DND-41 (cell line): ENCODE data around the gene CDH23.

Experiments used
- ATAC-seq: fragments of 200-7000 bp; cut with Tn5 transposase; 3 replicates; pipeline ENCODE4 v1.9.1; 2021; ENCODE audit warnings: low read depth; ENCODE audit not compliant: insufficient read depth
- DNase-seq: peaks from one replicate; pipeline ENCODE4 v3.0.0-alpha.2; 2020
- H2AFZ ChIP-seq: 2 replicates; pipeline ENCODE4 v1.6.0; 2012; ENCODE audit warnings: low read depth, low read length
- H3K27ac ChIP-seq: 2 replicates; pipeline ENCODE4 v1.5.1; 2012; ENCODE audit warnings: low read length, inconsistent platforms
- H3K27me3 ChIP-seq: fragments of 200-600 bp; sonication (generic); 2 replicates; pipeline ENCODE4 v1.6.0; 2012; ENCODE audit warnings: low read length, mild to moderate bottlenecking, inconsistent platforms; ENCODE audit not compliant: insufficient read depth, poor library complexity
- H3K36me3 ChIP-seq: 2 replicates; pipeline ENCODE4 v1.5.1; 2012; ENCODE audit warnings: low read length, inconsistent platforms; ENCODE audit not compliant: insufficient read depth
- H3K4me1 ChIP-seq: 2 replicates; pipeline ENCODE4 v1.5.1; 2012; ENCODE audit warnings: mild to moderate bottlenecking, low read length; ENCODE audit not compliant: insufficient read depth
- H3K4me2 ChIP-seq: 2 replicates; pipeline ENCODE4 v1.6.0; 2012; ENCODE audit warnings: mild to moderate bottlenecking, moderate library complexity, low read length, inconsistent platforms; ENCODE audit not compliant: insufficient read depth
- H3K4me3 ChIP-seq, 2 experiments: fragments of 200-600 bp in 1 of 2; shearing (Covaris generic) in 1 of 2; 2 replicates each; pipeline ENCODE4 v1.5.1; 2012 to 2016; ENCODE audit warnings: inconsistent platforms in 2 of 2, low read length in 2 of 2, mild to moderate bottlenecking in 2 of 2, low read depth in 1 of 2, moderate library complexity in 1 of 2
- H3K79me2 ChIP-seq: 2 replicates; pipeline ENCODE4 v1.6.0; 2012; ENCODE audit warnings: low read length, inconsistent platforms; ENCODE audit not compliant: insufficient read depth
- H3K9ac ChIP-seq: 2 replicates; pipeline ENCODE4 v1.6.0; 2012; ENCODE audit warnings: low read depth, mild to moderate bottlenecking, inconsistent platforms, low read length, moderate library complexity
- H3K9me3 ChIP-seq: 2 replicates; pipeline ENCODE4 v1.5.1; 2012; ENCODE audit warnings: low read length, moderate library complexity, mild to moderate bottlenecking, inconsistent platforms; ENCODE audit not compliant: insufficient read depth, severe bottlenecking
- H4K20me1 ChIP-seq: 2 replicates; pipeline ENCODE4 v1.6.0; 2012; ENCODE audit warnings: low read length; ENCODE audit not compliant: insufficient read depth
- EZH2 ChIP-seq: IDR thresholded peaks from 3 replicates; pipeline ENCODE4 v1.6.1; 2012; ENCODE audit warnings: borderline replicate concordance, low read depth, mild to moderate bottlenecking, moderate library complexity, low read length, inconsistent platforms; ENCODE audit not compliant: severe bottlenecking
- TF ChIP-seq, protein P1 (sequence below): IDR thresholded peaks from 2 replicates; pipeline ENCODE4 v1.5.1; 2012; ENCODE audit warnings: borderline replicate concordance, low read length, moderate library complexity, mild to moderate bottlenecking; ENCODE audit not compliant: poor library complexity, severe bottlenecking; ENCODE audit errors: extremely low read depth

The CDH23 gene

DNA sequence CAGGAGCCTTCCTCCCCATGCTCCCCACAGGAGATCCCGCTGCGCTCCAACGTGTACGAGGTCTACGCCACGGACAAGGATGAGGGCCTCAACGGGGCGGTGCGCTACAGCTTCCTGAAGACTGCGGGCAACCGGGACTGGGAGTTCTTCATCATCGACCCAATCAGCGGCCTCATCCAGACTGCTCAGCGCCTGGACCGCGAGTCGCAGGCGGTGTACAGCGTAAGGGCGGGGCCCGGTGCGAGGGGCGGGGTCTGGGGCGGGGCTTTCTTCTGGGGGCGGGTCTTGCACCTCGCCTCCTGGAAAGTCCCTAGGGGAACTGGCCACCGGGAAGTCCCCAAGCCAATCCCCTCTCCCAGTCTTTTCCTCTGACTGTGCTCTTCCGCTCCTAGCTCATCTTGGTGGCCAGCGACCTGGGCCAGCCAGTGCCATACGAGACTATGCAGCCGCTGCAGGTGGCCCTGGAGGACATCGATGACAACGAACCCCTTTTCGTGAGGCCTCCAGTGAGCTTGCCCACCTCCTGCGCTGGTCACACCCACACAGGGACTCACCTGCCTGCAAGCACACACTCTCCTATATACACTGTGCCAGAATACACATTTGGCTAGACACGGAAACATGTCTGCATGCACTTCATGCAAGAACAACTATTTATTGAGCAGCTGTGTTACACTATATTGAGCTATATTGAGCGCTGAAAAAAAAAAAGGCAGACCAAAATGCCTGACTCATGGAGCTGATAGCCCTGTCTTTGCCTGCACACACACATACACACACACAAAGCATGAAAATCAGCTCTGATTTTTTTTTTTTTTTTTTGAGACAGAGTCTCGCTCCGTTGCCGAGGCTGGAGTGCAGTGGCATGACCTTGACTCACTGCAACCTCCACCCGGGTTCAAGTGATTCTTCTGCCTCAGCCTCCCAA is 409.3 kb downstream of the CDH23 start:
- no peaks in the 10 kb centered on the region for H3K79me2 ChIP-seq
- DNase-seq, result no peak
- no peaks in the 10 kb centered on the region for H3K4me1 ChIP-seq
- H3K27me3 ChIP-seq, result no peaks in the 10 kb centered on the region
- H3K36me3 ChIP-seq, result no peaks in the 10 kb centered on the region
- H3K9me3 ChIP-seq, result no peaks in the 10 kb centered on the region
- no peak overlapping the region for H3K4me2 ChIP-seq
- no peak overlapping the region for H3K9ac ChIP-seq
- H4K20me1 ChIP-seq, result no peaks in the 10 kb centered on the region
- H3K4me3 ChIP-seq, result no peak overlapping the region
- no peak overlapping the region for H3K27ac ChIP-seq
- no peak overlapping the region for H2AFZ ChIP-seq
- TF ChIP-seq, protein P1, sequence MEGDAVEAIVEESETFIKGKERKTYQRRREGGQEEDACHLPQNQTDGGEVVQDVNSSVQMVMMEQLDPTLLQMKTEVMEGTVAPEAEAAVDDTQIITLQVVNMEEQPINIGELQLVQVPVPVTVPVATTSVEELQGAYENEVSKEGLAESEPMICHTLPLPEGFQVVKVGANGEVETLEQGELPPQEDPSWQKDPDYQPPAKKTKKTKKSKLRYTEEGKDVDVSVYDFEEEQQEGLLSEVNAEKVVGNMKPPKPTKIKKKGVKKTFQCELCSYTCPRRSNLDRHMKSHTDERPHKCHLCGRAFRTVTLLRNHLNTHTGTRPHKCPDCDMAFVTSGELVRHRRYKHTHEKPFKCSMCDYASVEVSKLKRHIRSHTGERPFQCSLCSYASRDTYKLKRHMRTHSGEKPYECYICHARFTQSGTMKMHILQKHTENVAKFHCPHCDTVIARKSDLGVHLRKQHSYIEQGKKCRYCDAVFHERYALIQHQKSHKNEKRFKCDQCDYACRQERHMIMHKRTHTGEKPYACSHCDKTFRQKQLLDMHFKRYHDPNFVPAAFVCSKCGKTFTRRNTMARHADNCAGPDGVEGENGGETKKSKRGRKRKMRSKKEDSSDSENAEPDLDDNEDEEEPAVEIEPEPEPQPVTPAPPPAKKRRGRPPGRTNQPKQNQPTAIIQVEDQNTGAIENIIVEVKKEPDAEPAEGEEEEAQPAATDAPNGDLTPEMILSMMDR, result no peak
- no peak for TF ChIP-seq EZH2
- no peak for ATAC-seq

DNA sequence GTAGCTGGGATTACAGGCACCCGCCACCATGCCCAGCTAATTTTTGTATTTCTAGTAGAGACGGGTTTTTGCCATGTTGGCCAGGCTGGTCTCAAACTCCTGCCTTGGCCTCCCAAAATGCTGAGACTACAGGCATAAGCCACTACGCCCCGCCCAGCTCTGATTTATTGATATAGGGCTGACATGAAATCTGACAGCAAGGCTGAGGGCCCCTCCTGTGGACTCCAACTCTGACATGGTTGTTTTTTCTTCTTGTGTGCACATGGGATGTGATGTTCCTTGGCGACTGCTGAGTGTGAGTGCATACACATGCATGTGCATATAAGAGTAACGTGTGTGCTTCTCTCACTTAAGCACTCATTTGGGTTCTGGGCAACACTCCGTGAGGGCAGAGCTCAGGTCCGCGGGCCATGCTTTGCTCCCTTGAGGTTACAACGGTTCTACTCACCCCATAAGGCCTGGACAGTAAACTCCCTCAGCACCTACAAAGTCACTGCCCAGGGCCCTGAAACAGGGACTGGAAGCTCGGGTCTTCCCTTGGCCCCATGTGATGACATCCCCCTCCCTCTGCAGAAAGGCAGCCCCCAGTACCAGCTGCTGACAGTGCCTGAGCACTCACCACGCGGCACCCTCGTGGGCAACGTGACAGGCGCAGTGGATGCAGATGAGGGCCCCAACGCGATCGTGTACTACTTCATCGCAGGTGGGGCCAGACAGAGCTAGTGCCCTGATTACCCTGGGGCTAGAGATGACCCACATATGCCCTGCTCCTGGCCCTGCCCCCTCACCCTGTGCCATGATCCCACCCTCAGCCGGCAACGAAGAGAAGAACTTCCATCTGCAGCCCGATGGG is 410.2 kb downstream of the CDH23 start:
- Histone ChIP-seq H3K4me3 (no peak overlapping the region), H3K36me3 (no peaks in the 10 kb centered on the region), H3K9ac (no peak overlapping the region), H3K9me3 (no peaks in the 10 kb centered on the region), H3K79me2 (no peaks in the 10 kb centered on the region), H4K20me1 (peaks cover 3% of the 10 kb centered on the region; the same call in 1 of the 2 replicates), H3K4me1 (no peaks in the 10 kb centered on the region), H3K27ac (no peak overlapping the region), H3K4me2 (no peak overlapping the region), H3K27me3 (no peaks in the 10 kb centered on the region), H2AFZ (no peak overlapping the region)
- no peak for ATAC-seq
- DNase-seq, result no peak
- no peak for TF ChIP-seq EZH2
- TF ChIP-seq, protein P1, result no peak

DNA sequence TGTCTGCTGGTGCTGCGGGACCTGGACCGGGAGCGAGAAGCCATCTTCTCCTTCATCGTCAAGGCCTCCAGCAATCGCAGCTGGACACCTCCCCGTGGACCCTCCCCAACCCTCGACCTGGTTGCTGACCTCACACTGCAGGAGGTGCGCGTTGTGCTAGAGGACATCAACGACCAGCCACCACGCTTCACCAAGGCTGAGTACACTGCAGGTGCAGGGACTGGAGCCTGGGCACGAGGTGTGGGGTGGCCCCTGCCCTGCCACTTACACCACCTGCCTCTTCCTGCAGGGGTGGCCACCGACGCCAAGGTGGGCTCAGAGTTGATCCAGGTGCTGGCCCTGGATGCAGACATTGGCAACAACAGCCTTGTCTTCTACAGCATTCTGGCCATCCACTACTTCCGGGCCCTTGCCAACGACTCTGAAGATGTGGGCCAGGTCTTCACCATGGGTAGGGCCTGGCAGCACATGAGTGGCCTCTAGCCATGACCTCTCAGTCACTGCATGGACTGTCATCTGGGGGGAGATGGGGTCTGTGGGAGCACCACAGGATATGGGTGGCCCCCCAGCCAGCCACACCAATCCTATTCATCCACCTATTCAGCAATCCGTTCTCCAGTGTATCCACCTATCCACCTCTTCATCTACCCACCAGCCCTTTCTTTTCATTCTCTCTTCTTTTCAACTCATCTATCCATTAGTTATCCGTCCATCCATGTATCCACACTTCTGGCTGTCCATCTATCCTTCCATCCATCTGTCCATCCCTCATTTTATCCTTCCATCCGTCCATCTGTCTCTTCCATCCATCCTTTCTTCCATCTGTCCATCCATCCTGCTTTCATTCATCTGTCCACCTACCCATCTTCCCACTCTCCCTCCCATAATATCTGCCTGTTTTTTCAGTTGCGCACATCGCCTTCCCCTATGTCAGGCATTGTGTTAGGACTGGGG is 411.1 kb downstream of the CDH23 start:
- Histone ChIP-seq H3K27ac (no peak overlapping the region), H4K20me1 (peaks cover 3% of the 10 kb centered on the region), H3K36me3 (no peaks in the 10 kb centered on the region), H3K4me3 (no peak overlapping the region), H3K9me3 (no peaks in the 10 kb centered on the region), H3K4me1 (no peaks in the 10 kb centered on the region), H3K27me3 (no peaks in the 10 kb centered on the region), H2AFZ (no peak overlapping the region), H3K9ac (no peak overlapping the region), H3K79me2 (no peaks in the 10 kb centered on the region), H3K4me2 (no peak overlapping the region)
- DNase-seq (no peak), ATAC-seq (no peak)
- TF ChIP-seq, protein P1, result no peak
- no peak for TF ChIP-seq EZH2
